Fibroblast of mammary gland (primary cell): ENCODE measurements around the gene BLZF1.

Source experiments
- DNase-seq: peaks from one replicate; pipeline ENCODE4 v3.0.0-alpha.2; 2010; ENCODE audit warnings: low read depth
- H3K4me3 ChIP-seq: 2 replicates; pipeline ENCODE4 v1.5.1; 2011; ENCODE audit warnings: low read depth, mild to moderate bottlenecking, low read length, moderate library complexity; ENCODE audit not compliant: control insufficient read depth
- CTCF ChIP-seq: conservative IDR thresholded peaks from 2 replicates; pipeline ENCODE4 v1.5.1; 2011; ENCODE audit warnings: low read depth, low read length, inconsistent platforms; ENCODE audit not compliant: control insufficient read depth, insufficient read depth

The BLZF1 gene

GRCh38 chr1:169421309-169421708 lies 53.3 kb downstream of the BLZF1 start:
- TF ChIP-seq CTCF, result no peak
- H3K4me3 ChIP-seq, result no peak overlapping the region
- DNase-seq, result no peak

DNA sequence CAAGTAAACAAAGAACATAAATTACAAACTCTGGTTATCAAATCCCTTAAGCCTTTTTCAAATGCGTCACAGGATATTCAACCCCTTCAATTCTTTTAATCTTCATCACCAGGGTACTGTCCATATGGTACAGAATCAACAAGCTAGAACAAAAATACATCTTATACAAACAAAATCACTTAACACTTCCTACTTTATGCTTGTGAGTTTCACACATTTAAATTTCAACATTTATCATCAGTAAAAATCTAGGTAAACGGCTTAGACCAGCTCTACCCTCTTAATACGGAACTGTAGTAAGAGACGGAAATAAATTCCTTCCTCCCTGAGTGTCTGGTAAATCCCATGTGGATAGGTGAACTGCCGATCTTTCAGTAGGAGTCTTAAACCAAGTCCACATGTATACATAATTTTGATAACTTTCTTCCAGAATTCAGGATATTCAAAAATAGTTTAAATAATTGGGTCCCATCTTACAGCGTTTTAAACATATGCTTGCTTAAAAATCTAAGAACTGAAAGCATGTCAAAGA lies 58.2 kb downstream of the BLZF1 start:
- no peak for TF ChIP-seq CTCF
- no peak for DNase-seq
- no peak overlapping the region for H3K4me3 ChIP-seq

DNA sequence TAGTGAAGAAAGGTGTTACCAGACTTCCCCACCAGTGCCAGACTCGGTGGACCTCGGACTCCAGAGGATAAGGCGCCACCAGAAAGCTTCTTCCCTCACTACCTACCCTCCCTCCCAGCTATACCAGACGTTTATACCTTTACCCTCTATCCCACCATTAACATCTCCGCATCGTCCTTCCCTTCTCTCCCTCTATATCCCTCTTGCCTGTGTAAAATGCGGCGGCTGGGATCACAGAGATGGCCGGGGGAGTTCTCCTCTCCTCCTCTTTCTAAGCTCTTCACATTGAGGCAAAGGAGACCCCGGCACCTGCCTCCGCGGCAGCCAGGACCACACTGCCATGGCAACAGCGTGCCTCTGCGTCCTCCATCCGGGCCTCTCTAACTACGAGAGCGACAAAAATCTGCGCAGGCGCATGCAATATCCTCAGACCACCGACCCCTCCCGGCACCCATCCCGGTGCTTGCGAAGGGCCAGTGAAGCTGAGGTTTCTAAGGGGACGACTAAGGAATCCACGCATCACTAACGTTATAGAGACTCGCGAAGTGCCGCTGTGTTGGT lies 59.2 kb downstream of the BLZF1 start, which contains the start of gene CCDC181:
Gene CCDC181 (minus strand): TSS at position 394 of the 561 bp plus-strand sequence. CDS start 2,547 bp downstream, outside the sequence.
- H3K4me3 ChIP-seq, result peak within 1 kb of the TSS; percentile 64
- TF ChIP-seq CTCF, result no peak
- DNase-seq, result peak; percentile 49
